Glomerular visceral epithelial cell (primary cell): Measurements from ENCODE around the gene GABBR1.
A peak's percentile ranks its signal among the peaks of the same experiment; 100 is the strongest.

Source experiments
- DNase-seq: peaks from one replicate; pipeline ENCODE4 v3.0.0-alpha.2; 2016; ENCODE audit errors: extremely low spot score

GABBR1 gene

DNA sequence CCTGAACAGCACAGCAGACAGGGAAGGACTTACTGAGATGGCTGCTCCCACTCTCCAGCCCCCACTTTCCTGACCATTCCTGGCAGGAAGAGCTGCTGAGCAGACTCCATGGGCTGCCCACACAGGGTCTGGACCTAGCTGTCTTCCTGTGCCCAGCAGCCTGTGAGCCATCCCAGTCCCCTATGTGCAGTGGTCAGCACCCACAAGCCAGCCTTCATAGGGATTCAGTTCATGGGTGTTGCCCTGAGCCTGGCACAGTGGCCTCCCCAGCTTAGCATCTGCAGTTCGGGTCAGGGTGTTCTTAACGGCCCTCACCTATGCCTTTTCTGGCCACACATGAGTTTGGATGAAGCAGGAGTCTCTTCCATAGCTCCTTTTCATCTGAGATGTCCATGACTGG, 105.4 kb downstream of the GABBR1 start:
- DNase-seq = no peak

DNA sequence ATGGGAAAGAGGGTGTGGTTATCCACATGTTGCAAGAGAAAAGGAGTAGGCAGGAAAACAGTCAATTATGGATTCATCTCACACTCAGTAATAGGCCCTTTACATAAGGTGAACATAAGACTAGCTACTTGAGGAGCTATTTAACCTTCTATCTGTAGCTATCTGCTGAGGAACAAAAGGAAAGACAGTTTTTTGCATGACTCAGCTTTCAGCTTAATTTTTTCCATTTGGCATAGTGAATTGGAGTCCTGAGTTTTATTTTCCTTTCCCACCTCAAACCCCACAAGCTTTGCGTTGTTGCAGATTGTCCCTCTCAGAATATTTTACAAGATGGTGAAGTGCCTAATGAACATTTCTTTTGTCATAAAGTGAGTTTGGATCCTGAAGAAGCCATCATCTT, 105.9 kb downstream of the GABBR1 start:
- no peak for DNase-seq

DNA sequence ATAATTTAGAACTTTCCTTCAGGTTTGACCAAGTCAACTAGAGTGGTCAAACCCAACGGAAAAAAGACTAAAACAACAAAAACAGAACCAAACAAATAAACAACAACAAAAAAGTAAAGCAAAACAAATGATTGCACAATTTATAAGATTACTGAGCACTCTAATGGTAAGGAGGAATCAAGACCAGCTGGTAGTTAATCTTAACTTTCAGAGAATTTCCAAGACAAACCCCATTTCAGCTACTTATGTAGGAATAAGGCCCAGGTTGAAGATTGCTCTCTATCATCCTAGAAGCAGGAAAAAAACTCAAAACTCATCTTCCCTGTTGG, 107.7 kb downstream of the GABBR1 start:
- no peak for DNase-seq

DNA sequence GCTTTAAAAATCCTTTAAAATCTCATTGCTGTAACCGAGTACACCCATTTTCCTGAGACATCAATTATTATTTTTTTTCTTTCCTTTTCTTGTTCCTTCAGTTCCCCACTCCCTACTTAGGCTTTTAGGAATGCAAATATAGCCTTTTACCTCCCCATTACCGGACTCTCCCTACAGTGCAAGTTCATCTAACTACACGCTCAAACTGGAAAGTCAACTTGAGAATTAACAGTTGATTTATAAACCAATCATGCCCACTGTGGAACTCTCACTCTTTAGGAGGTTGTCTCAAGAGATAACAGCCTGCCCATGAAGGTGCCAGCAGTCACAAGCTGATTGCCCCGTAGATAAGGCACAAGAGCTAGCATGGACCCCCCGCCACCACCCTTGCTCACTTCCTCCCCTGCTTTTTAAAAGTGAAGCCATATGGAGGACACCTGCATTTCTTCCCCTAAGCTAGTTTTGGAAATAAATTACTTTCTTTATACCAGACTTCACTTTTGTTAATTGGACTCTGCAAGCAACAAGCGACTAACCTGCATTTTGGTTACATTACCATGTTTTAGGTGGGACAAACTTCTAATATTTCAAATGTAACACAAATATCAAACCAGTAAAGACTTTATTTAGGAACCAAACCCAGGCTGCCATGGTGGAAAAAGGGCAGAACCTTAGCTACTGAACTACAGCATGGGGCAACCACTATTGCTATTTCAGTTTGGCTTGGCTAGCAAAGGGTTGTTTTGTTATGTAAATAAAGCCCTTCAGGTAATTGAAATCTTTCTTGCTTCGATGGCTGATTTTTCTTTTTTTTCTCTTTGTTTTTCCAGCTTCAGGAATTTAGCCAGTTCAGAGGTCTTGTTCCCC, 108.3 kb downstream of the GABBR1 start:
- DNase-seq = no peak

DNA sequence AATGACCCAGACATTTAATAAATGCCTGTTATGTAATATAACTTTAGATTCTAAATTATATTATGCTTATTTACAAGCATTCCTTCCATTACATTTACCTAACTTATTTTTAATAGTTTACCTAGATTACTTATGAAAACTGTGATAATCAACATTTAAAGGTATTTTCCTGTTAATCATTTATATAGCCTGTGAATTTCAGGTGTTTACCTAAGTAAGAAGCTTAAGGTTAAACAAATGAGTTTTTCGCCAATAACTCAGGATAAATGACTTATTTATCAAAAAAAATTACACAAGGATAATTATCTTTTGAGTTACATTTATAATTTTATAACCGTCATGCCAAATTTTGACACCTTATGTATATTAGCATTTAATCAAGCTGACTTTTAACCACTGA, 108.9 kb downstream of the GABBR1 start:
- no peak for DNase-seq

DNA sequence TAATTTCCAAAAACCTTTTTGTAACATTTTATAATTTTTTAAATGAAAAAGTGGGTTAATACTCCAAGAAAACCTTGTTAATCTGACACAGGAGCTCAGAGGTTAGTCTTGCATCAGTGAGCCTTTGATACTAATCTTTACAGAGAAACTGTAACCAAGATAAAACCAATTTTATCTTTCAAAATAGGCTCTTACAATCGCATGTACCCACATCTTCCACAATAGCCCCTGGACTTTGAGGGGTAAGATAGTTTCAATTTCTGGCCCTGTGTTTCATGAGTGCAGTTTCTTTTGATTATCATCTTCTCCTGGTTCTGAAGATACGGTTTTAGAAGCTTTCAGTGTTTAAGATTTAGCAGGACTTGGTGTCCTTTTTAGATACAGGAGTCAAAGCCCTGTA, 110.8 kb downstream of the GABBR1 start:
- DNase-seq = no peak

DNA sequence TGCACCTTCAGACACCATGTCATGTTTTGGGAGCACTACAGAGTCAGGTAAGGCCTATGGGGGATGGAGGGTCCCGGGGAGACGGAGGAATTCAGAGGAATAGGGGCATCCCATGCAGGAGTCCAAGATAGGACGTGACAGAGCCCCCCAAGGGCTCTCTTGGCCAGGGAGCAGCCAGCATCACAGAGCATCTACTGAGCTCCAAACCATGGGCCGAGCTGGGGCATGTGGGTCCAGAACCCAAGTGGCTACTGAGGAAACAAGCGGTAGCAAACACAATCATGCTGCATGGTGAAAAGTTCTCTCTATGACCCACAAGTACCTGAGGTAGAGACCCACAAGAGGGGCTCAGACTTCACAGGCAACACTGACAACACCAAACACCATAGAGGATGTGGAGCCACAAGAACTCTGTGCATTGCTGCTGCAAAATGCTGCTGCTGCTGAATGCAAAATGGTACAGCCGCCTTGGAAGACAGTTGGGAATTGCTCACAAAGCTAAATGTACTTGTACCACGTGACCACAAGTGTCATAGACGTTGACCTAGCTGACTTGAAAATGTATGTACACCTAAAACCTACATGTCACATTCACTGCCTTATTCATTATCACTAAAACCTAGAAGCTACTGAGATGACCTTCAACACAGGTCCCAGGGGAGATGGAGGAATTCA, 111.8 kb downstream of the GABBR1 start:
- no peak for DNase-seq

DNA sequence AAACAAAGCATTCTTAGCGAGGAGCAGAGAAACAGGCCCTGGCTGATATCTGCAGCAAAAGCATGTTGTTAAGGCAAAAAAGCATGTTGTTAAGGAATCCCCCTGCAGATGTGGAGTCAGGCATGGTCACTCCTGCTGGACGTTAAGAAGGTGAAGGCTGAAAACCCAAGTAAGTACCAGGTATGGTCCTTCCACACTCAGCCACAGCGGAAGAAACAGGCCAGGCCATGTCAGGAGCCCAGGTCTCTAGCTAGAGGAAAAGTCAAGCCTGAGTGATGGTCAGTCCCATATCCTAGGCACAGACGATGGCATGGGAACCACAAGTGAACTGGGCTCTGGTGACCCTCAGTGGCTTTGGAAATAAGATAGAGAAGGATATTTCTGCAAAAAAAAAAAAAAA, 112.8 kb downstream of the GABBR1 start:
- DNase-seq = no peak

DNA sequence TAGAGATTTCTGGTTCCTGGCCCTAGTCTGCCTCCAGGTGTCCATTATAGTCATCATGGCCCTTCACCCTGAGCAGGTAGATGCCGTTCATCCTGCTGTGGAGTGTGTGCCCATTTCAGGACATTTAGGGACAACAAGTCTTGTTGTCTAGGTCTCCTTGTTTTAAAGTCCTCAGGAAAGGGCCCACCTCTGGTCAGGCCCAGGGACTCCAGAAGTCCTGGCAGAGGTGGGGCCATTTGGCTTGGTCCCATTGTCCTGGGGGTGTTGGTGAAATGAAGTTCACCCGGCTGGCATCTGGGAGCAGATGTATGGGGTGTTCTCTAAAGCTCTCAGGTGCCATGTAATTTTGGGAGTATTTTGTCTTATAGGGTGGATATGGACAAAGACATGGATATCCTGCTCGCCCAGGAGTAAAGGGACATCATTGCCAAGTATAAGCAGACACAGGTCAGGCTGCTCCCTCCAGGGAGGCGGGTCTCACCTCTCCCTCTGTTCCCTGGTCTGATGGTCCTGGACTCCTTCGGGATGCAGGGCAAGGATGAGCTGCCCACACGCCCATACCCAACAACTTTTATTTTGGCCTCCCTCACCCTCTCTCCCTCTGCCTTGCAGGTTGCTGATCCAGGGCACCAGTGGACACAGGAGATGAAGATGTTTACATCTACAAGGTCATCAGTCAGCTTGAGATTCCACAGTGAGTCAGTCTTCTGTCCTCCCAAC, 113.5 kb downstream of the GABBR1 start:
- no peak for DNase-seq

DNA sequence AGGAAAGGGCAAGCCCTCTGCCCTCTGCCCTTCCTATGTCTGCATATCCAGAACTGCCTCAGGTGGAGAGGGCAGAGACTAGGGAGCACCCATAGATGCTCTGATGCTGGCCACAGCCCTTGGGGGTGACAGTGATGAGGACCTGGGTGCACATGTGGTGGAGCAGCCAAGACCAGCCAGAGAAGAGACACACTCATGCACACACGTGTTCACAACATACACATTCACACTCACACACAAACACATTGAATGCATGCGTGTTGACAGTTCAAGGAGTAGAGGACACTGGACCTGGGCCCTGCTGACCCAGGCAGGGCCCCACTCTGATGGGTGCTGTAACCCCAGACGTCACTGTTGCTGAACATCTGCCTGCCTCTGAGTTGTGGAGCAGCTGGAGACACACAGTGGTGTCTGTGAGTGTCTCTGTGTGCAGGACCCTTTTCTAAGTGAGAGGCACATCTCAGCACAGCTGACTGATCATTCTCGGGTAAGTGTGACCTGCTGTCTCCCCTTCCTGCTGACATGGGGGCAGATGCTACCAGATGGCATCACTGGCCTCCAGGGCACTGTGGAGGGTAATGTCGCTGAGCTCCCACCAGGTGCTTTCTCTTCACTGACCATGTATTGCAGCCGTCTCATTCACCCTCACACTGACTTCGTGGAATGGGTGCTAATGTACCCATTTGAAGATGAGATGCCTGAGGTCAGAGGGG, 115.1 kb downstream of the GABBR1 start:
- DNase-seq = no peak

DNA sequence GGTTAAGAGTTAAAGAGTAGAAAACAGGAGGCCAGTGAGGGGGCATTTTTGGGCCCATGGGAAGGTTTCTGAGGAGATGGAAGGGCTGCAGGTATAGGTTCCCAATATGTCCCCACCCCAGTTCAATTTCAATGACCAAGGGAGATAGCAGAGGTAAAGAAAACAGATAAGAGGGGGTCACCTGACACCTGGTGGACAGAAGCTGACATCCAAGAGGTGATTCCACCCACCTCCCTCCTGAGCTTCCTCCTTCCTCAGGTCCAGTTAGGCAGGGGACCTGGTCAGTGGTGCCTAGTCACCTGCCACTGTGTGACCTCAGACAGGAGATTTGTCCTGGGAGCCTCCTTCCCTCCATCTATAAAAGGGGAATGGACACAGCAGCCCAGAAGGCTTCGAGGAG, 115.7 kb downstream of the GABBR1 start:
- DNase-seq = no peak

DNA sequence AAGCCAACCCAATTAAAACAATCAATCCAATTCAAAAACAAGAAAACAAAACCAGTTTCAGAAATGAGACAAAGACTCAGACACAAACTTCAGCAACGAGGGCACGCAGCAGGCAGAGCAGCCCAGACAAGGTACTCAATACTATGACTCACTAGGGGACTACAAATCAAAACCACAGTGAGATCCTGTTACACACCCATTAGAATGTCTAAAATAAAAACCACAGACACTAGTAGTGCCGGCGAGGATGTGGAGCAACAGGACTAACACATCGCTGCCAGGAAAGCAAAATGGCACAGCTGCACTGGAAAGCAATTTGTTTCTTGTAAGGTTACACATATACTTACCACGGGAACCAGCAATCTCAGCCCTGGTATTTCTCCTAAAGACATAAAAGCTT, 116.9 kb downstream of the GABBR1 start:
- DNase-seq = peak; percentile 82

DNA sequence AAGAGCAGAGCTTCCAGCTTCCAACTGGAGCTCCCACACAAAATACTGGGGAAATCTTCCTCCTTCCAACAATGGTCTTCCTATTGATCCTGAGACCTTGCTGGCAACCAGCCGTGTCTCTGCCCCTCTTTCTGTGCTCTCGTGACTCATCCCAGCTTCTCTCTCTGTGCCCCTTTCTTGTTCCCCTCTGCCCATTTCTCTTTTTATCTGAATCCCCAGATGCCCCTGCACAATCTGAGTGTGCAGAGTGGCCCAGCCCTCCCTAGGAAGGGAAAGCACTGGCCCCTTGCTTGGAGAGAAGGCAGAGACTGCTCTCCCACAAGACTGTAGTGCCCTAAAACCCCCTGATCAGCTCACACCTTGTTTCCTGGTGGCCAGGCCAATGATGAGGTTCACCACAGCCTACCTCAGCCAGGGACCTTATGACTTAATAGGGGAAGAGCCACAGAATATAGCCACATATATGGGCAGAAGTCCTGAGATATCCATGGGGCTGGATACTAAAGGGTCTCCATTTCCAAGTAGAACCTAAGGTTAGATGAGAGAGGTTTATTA, 122.2 kb downstream of the GABBR1 start:
- no peak for DNase-seq

DNA sequence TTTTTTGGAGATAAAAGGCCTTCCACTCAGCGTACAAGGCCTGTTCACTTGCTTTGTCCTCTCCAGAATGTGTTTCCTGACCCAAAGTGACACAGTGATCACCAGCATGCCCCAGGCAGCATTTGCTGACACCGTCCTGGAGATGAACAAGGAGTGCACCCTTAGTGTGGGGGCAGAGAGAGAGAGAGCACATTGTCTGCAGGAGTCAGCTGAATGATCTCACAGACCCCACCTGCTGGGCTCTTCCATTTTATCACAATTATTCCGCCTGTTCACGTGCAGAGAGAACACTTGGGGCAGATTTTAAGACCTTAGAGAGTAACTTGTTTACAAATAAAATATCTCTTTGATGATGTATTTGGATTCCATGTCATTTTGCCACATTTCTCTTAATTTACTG, 122.8 kb downstream of the GABBR1 start:
- peak; percentile 14 for DNase-seq
